ENCODE results near the gene PBX1.

Gene PBX1

GRCh38 chr1:164843743-164844500, 284.9 kb downstream of the PBX1 start:
- DNase-seq = no peak

GRCh38 chr1:164846731-164847691, 288.0 kb downstream of the PBX1 start:
- no peak for DNase-seq

GRCh38 chr1:164853146-164853545, 294.2 kb downstream of the PBX1 start:
- no peak for DNase-seq

GRCh38 chr1:164855716-164856329, 296.8 kb downstream of the PBX1 start:
- DNase-seq = no peak

- no peak for DNase-seq
Measured at GRCh38 chr1:164856381-164856780, 297.4 kb downstream of the PBX1 start.

- no peak for DNase-seq
Measured at GRCh38 chr1:164857439-164857838, 298.5 kb downstream of the PBX1 start.

GRCh38 chr1:164858096-164858632, 299.2 kb downstream of the PBX1 start:
- DNase-seq = no peak

- DNase-seq = no peak
Measured at GRCh38 chr1:164861632-164862031, 302.6 kb downstream of the PBX1 start.

GRCh38 chr1:164863056-164863455, 304.1 kb downstream of the PBX1 start:
- DNase-seq = no peak

GRCh38 chr1:164864161-164864560, 305.2 kb downstream of the PBX1 start:
- DNase-seq = no peak

- no peak for DNase-seq
Measured at GRCh38 chr1:164865385-164865784, 306.4 kb downstream of the PBX1 start.

GRCh38 chr1:164867590-164867989, 308.6 kb downstream of the PBX1 start:
- no peak for DNase-seq

- DNase-seq = no peak
Measured at GRCh38 chr1:164868990-164869389, 310.0 kb downstream of the PBX1 start.

- no peak for DNase-seq
Measured at GRCh38 chr1:164875518-164875917, 316.5 kb downstream of the PBX1 start.

GRCh38 chr1:164876398-164877116, 317.6 kb downstream of the PBX1 start:
- DNase-seq = no peak

GRCh38 chr1:164880199-164880598, 321.2 kb downstream of the PBX1 start:
- no peak for DNase-seq

GRCh38 chr1:164880644-164881043, 321.7 kb downstream of the PBX1 start:
- DNase-seq = no peak

GRCh38 chr1:164885311-164885710, 326.3 kb downstream of the PBX1 start:
- no peak for DNase-seq

GRCh38 chr1:164886101-164886500, 327.1 kb downstream of the PBX1 start:
- no peak for DNase-seq

- no peak for DNase-seq
Measured at GRCh38 chr1:164891615-164892014, 332.6 kb downstream of the PBX1 start.

- DNase-seq = no peak
Measured at GRCh38 chr1:164895026-164895912, 336.3 kb downstream of the PBX1 start.

Measured in central memory CD4-positive, alpha-beta T cell (primary cell).